ENCODE data around the gene SQSTM1.

- TF ChIP-seq CTCF (IDR thresholded peaks at IDR 0.05 in 8 of 11, conservative IDR thresholded peaks at IDR 0.05 in 3 of 11) (no peak), POLR2A (IDR thresholded peaks at IDR 0.05) (no peak)
These were observed 62.5 kb downstream of the SQSTM1 start for GRCh38 chr5:179883163-179883562.

All from spleen (tissue), 7 donors.